HepG2 (cell line): Measurements from ENCODE around the gene EXOC3. TPM values are rescaled to one million over a fixed set of nuclear protein-coding genes. Genes with fewer than 3 reads are reported as not detected.
A peak's percentile ranks its signal among the peaks of the same experiment; 100 is the strongest.

ENCODE experiments used
- MAZ ChIP-seq, 2 experiments: sonication (generic) in 1 of 2; formaldehyde crosslinking in 1 of 2; IDR thresholded peaks; 2 replicates each; pipeline versions ENCODE4 v1.5.0 to v1.6.1; 2012 to 2020; ENCODE audit warnings: low read depth in 2 of 2, mild to moderate bottlenecking in 2 of 2, borderline replicate concordance in 1 of 2, improper control_type of control experiment in 1 of 2, low read length in 1 of 2, missing genetic modification reagents in 1 of 2, moderate library complexity in 1 of 2
- MTA1 ChIP-seq: sonication (generic); formaldehyde crosslinking; IDR thresholded peaks from 2 replicates; pipeline ENCODE4 v1.4.0; 2020; ENCODE audit warnings: missing genetic modification reagents, mild to moderate bottlenecking, borderline replicate concordance
- NFATC3 ChIP-seq: sonication (generic); formaldehyde crosslinking; IDR thresholded peaks from 2 replicates; pipeline ENCODE4 v1.5.1; 2020; ENCODE audit warnings: mild to moderate bottlenecking, missing genetic modification reagents
- PREB ChIP-seq: sonication (generic); formaldehyde crosslinking; IDR thresholded peaks from 2 replicates; pipeline ENCODE4 v1.4.0; 2020; ENCODE audit warnings: missing genetic modification reagents
- SNRNP70 ChIP-seq: fragments of 200-400 bp; formaldehyde crosslinking; IDR thresholded peaks from 2 replicates; pipeline ENCODE4 v1.6.1; 2017; ENCODE audit warnings: mild to moderate bottlenecking, low read depth, low read length, moderate library complexity
- STAT5B ChIP-seq: sonication (generic); formaldehyde crosslinking; IDR thresholded peaks from 2 replicates; pipeline ENCODE4 v1.4.0; 2020; ENCODE audit warnings: missing genetic modification reagents
- TEAD2 ChIP-seq: sonication (generic); formaldehyde crosslinking; IDR thresholded peaks from 2 replicates; pipeline ENCODE4 v1.9.0; 2021; ENCODE audit warnings: missing genetic modification reagents
- USF2 ChIP-seq, 2 experiments: sonication (generic) in 1 of 2; formaldehyde crosslinking in 1 of 2; IDR thresholded peaks; 2 replicates each; pipeline versions ENCODE4 v1.5.1 to v1.6.1; 2011 to 2020; ENCODE audit warnings: borderline replicate concordance in 1 of 2, low read depth in 1 of 2, low read length in 1 of 2, mild to moderate bottlenecking in 1 of 2, missing genetic modification reagents in 1 of 2, moderate library complexity in 1 of 2
- ZBTB1 ChIP-seq: sonication (generic); formaldehyde crosslinking; IDR thresholded peaks from 2 replicates; pipeline ENCODE4 v1.4.0; 2020; ENCODE audit warnings: missing genetic modification reagents, borderline replicate concordance
- ZBTB3 ChIP-seq: sonication (generic); formaldehyde crosslinking; IDR thresholded peaks from 2 replicates; pipeline ENCODE4 v1.4.0; 2020; ENCODE audit warnings: low read depth, mild to moderate bottlenecking, moderate library complexity, missing genetic modification reagents, borderline replicate concordance
- ZC3H4 ChIP-seq: sonication (generic); formaldehyde crosslinking; IDR thresholded peaks from 2 replicates; pipeline ENCODE4 v1.4.0; 2020; ENCODE audit warnings: missing genetic modification reagents, borderline replicate concordance
- ZNF17 ChIP-seq: sonication (generic); formaldehyde crosslinking; IDR thresholded peaks from 2 replicates; pipeline ENCODE4 v1.5.0; 2020; ENCODE audit warnings: mild to moderate bottlenecking, missing genetic modification reagents
- ZNF224 ChIP-seq: sonication (generic); formaldehyde crosslinking; IDR thresholded peaks from 2 replicates; pipeline ENCODE4 v1.5.0; 2020; ENCODE audit warnings: mild to moderate bottlenecking, missing genetic modification reagents
- ZNF30 ChIP-seq: sonication (generic); formaldehyde crosslinking; IDR thresholded peaks from 2 replicates; pipeline ENCODE4 v1.5.0; 2020; ENCODE audit warnings: mild to moderate bottlenecking, missing genetic modification reagents
- ZNF558 ChIP-seq: sonication (generic); formaldehyde crosslinking; IDR thresholded peaks from 2 replicates; pipeline ENCODE4 v1.9.0; 2022; ENCODE audit warnings: mild to moderate bottlenecking, missing genetic modification reagents, borderline replicate concordance
- ZNF766 ChIP-seq: sonication (generic); formaldehyde crosslinking; IDR thresholded peaks from 2 replicates; pipeline ENCODE4 v1.5.0; 2020; ENCODE audit warnings: missing genetic modification reagents, borderline replicate concordance
- ZNF770 ChIP-seq: sonication (generic); formaldehyde crosslinking; IDR thresholded peaks from 2 replicates; pipeline ENCODE4 v1.5.0; 2020; ENCODE audit warnings: mild to moderate bottlenecking, missing genetic modification reagents
- ZNF772 ChIP-seq: sonication (generic); formaldehyde crosslinking; IDR thresholded peaks from 2 replicates; pipeline ENCODE4 v1.5.0; 2020; ENCODE audit warnings: mild to moderate bottlenecking, missing genetic modification reagents
- ZNF777 ChIP-seq: sonication (generic); formaldehyde crosslinking; IDR thresholded peaks from 2 replicates; pipeline ENCODE4 v1.4.0; 2020; ENCODE audit warnings: missing genetic modification reagents
- ZNF792 ChIP-seq: IDR thresholded peaks from 2 replicates; pipeline ENCODE4 v1.6.1; 2016
- ZSCAN9 ChIP-seq: IDR thresholded peaks from 2 replicates; pipeline ENCODE4 v1.6.1; 2016; ENCODE audit warnings: borderline replicate concordance
- polyA plus RNA-seq, 8 experiments: library from polyadenylated mRNA; depleted of rRNA in 3 of 8; stranded (reverse) in 7 of 8; unstranded in 1 of 8; fragments of >200 nt; fragmentation: Illumina TruSeq in 4 of 8; extraction: Trizol in 4 of 8; gene quantifications; 2 replicates each; pipeline versions ENCODE4 v1.2.1 to v1.2.3, GENCODE V29; 2011 to 2016; ENCODE audit warnings: low read depth in 4 of 8, missing spikeins in 1 of 8, mixed read lengths in 1 of 8; ENCODE audit not compliant: insufficient read depth in 1 of 8
- total RNA-seq, 5 experiments: library from RNA; depleted of rRNA; stranded (reverse); fragments of >200 nt; fragmentation: Illumina TruSeq; extraction: Trizol; gene quantifications; 2 replicates each; pipeline ENCODE4 v1.2.3, GENCODE V29; 2016; ENCODE audit warnings: low read depth in 1 of 5
- TF ChIP-seq, protein P1 (sequence below): sonication (generic); formaldehyde crosslinking; IDR thresholded peaks from 2 replicates; pipeline ENCODE4 v1.4.0; 2020; ENCODE audit warnings: mild to moderate bottlenecking, missing genetic modification reagents

Gene EXOC3
- total and polyA plus RNA-seq, 2 of the 13 experiments (the other 11 are each of a cell fraction or from before 2014, with no cell fraction given): 9.2 to 20.5 TPM

DNA sequence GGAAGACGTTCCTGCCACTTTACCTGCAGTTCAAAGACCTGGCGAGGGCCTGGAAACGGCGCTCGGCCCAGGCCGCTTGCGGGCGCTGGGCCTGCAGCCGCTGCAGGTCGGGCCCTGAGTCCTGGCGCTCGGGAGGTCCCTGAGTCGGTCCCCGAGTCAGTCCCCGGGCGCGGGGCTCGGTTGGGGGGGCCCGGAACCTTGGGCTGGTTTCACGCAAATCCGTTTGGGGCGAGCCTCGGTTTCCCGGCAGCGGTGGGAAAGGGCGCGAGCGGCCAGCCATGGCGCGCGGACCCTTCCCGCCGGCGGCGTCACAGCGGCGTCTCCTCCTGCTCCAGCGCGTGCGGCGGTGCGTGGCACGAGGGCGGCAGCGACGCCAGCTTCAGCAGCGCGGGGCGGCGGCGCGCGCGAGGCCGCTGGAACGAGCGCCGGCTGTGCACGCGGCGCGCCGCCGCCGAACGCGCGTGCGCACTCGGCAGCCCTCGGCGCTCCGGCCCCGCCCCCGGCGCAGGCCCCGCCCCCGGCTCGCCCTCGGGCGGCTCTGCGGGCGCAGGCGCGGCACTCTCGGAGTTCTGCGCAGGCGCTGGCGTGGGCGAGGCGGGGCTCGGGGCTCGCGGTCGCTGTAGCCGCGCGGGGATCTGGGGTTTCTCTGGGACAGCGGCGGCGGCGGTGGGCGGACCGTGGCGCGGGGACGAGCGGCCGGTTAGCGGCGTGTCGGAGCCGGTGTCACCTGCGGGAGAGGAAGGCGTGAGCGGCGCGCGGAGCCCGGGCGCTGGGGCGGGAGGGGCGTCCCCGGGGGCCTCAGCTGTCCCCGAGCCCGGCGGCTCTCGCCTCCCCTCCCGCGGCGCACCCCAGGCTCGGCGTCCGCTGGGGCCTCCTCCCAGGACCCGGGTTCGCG is 29.9 kb downstream of the EXOC3 start (continued):
- TF ChIP-seq USF2 (IDR thresholded peaks at IDR 0.05; ENCODE audit: low read depth, low read length): no peak
- TF ChIP-seq USF2 (CRISPR knock-in tag; IDR thresholded peaks at IDR 0.05; ENCODE audit: borderline replicate concordance): no peak
- peak; percentile 91; the same call in 1 of the 2 replicates for TF ChIP-seq ZNF558
- no peak for TF ChIP-seq ZC3H4
- no peak for TF ChIP-seq SNRNP70
- TF ChIP-seq STAT5B: peak; percentile 87; the same call in 1 of the 2 replicates
- no peak for TF ChIP-seq MAZ (IDR thresholded peaks at IDR 0.05; ENCODE audit: borderline replicate concordance, low read depth, low read length)
- TF ChIP-seq MAZ (CRISPR knock-in tag; IDR thresholded peaks at IDR 0.05; ENCODE audit: low read depth): peak; percentile 93
- peak; percentile 84; the same call in 1 of the 2 replicates for TF ChIP-seq ZNF772 (CRISPR knock-in tag)
- peak; percentile 86; the same call in 1 of the 2 replicates for TF ChIP-seq ZSCAN9 (CRISPR knock-in tag)
- peak; percentile 87; the same call in 1 of the 2 replicates for TF ChIP-seq ZNF224
- TF ChIP-seq ZNF770: peak; percentile 75
- no peak; the same call in 1 of the 2 replicates for TF ChIP-seq NFATC3 (CRISPR knock-in tag)
- TF ChIP-seq ZBTB3 (CRISPR knock-in tag): no peak
- TF ChIP-seq PREB: no peak
- TF ChIP-seq MTA1 (CRISPR knock-in tag): no peak; the same call in 1 of the 2 replicates
- peak; percentile 91 for TF ChIP-seq ZNF30 (CRISPR knock-in tag)
- TF ChIP-seq ZNF792 (CRISPR knock-in tag): peak; percentile 84; the same call in 1 of the 2 replicates
- TF ChIP-seq ZNF17 (CRISPR knock-in tag): no peak
- peak; percentile 89; the same call in 1 of the 2 replicates for TF ChIP-seq TEAD2
- TF ChIP-seq, protein P1, sequence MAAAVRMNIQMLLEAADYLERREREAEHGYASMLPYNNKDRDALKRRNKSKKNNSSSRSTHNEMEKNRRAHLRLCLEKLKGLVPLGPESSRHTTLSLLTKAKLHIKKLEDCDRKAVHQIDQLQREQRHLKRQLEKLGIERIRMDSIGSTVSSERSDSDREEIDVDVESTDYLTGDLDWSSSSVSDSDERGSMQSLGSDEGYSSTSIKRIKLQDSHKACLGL: peak; percentile 97
- no peak for TF ChIP-seq ZBTB1 (CRISPR knock-in tag)
- TF ChIP-seq ZNF777 (CRISPR knock-in tag): peak; percentile 53
- peak; percentile 99 for TF ChIP-seq ZNF766 (CRISPR knock-in tag)
